ENCODE results near the gene SLC1A2.

The SLC1A2 gene

DNA sequence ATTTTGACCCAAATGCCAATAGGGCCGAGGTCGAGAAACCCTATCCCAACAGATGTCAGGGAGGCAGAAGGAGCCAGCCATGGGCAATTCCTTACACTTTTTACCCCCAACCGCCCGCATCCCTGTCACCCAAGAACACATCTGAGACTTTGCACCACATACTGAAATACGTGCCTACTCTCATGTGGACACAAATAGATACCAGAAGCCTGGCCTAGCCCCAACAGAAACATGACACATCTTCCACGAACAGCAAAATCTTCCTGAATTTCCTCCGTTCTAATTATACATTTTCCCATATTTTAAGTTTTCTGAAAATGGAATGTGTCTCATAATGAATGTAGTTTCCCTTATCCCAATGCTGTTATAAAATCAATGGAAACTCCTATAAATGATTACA, 64.7 kb downstream of the SLC1A2 start:
- H3K9ac ChIP-seq (ENCODE audit: low read depth in 1 of 2, low read length in 2 of 2), result no peak overlapping the region
- H3K36me3 ChIP-seq (ENCODE audit: control insufficient read depth in 1 of 2, insufficient read depth in 2 of 2, low read length in 2 of 2), result no peaks in the 10 kb centered on the region
- peaks cover 10 to 15% of the 10 kb centered on the region in 2 donors for H3K4me1 ChIP-seq (ENCODE audit: control insufficient read depth in 1 of 2, insufficient read depth in 2 of 2, low read length in 2 of 2)
- H3K27me3 ChIP-seq (ENCODE audit: control insufficient read depth in 1 of 2, insufficient read depth in 2 of 2, low read length in 2 of 2), result no peaks in the 10 kb centered on the region
- no peak overlapping the region for H3K4me3 ChIP-seq (ENCODE audit: low read depth in 1 of 2, low read length in 2 of 2)
- H3K9me3 ChIP-seq (ENCODE audit: control insufficient read depth in 1 of 2, low read length in 2 of 2), result no peaks in the 10 kb centered on the region
- no peak overlapping the region for H3K27ac ChIP-seq (ENCODE audit: low read depth, low read length)

DNA sequence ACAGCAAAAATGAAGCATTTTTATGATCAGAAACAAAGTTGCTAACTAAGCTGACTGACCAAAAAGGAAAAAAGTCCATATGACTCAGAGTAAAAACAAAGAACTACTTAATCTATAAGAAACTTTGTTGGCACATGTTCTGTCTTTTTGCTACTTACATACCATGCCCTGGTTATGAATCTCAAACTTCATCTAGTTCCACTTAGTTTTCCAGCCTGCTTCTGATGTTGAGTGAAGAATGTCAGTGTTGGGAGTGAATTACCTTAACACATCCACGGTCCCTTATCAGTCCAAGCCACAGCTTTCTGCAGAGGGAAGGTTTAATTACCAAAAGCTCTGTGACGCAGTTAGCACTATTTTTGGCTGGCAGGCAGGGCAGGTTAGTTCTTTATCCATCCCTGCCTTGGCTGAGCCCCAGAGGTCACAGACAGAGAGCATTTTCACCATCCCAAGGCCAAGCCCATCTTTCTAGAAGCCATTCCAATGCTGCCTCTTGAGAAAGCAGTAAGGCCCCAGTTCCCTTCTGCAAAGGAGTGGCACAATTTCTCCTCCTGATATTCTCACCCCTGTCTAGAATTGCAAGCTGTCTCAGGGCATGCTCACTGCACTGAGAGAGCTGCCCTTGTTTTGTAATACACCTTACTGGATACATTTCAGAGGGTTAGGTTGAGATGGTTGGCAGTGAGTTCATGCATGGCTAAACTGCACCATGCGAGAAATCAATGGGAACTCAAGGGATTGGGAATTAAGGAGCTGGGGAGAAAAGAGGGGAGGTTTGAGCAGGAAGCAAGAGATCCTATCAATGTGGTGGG, 67.1 kb downstream of the SLC1A2 start:
- Histone ChIP-seq H3K9ac (ENCODE audit: low read depth in 1 of 2, low read length in 2 of 2) (no peak overlapping the region), H3K27me3 (ENCODE audit: control insufficient read depth in 1 of 2, insufficient read depth in 2 of 2, low read length in 2 of 2) (no peaks in the 10 kb centered on the region), H3K36me3 (ENCODE audit: control insufficient read depth in 1 of 2, insufficient read depth in 2 of 2, low read length in 2 of 2) (no peaks in the 10 kb centered on the region), H3K9me3 (ENCODE audit: control insufficient read depth in 1 of 2, low read length in 2 of 2) (no peaks in the 10 kb centered on the region), H3K27ac (ENCODE audit: low read depth, low read length) (no peak overlapping the region), H3K4me3 (ENCODE audit: low read depth in 1 of 2, low read length in 2 of 2) (no peak overlapping the region), H3K4me1 (ENCODE audit: control insufficient read depth in 1 of 2, insufficient read depth in 2 of 2, low read length in 2 of 2) (peaks cover 0 to 4% of the 10 kb centered on the region in 2 donors)

DNA sequence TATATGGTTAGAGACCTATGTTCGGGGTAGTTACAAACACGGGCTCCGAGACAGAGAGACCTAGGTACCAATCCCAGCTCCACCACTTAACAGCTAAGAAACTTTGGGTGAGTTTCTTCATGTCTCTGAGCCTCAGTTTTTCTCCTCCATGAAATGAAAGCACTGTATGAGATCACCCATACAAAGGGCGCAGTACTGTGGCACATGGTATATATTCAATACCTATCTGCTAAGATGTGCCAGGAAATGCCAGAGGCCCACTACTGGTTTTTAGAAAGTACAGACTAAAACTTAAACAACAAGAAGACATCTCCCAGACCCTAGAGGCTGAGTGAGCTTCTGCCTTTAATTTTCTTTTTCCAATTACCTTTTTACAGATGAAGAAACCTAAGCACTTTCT, 69.5 kb downstream of the SLC1A2 start:
- Histone ChIP-seq H3K27me3 (ENCODE audit: control insufficient read depth in 1 of 2, insufficient read depth in 2 of 2, low read length in 2 of 2) (no peaks in the 10 kb centered on the region), H3K9ac (ENCODE audit: low read depth in 1 of 2, low read length in 2 of 2) (no peak overlapping the region), H3K27ac (ENCODE audit: low read depth, low read length) (no peak overlapping the region), H3K9me3 (ENCODE audit: control insufficient read depth in 1 of 2, low read length in 2 of 2) (no peaks in the 10 kb centered on the region), H3K4me3 (ENCODE audit: low read depth in 1 of 2, low read length in 2 of 2) (no peak overlapping the region), H3K36me3 (ENCODE audit: control insufficient read depth in 1 of 2, insufficient read depth in 2 of 2, low read length in 2 of 2) (no peaks in the 10 kb centered on the region), H3K4me1 (ENCODE audit: control insufficient read depth in 1 of 2, insufficient read depth in 2 of 2, low read length in 2 of 2) (peaks cover 0 to 7% of the 10 kb centered on the region in 2 donors)

DNA sequence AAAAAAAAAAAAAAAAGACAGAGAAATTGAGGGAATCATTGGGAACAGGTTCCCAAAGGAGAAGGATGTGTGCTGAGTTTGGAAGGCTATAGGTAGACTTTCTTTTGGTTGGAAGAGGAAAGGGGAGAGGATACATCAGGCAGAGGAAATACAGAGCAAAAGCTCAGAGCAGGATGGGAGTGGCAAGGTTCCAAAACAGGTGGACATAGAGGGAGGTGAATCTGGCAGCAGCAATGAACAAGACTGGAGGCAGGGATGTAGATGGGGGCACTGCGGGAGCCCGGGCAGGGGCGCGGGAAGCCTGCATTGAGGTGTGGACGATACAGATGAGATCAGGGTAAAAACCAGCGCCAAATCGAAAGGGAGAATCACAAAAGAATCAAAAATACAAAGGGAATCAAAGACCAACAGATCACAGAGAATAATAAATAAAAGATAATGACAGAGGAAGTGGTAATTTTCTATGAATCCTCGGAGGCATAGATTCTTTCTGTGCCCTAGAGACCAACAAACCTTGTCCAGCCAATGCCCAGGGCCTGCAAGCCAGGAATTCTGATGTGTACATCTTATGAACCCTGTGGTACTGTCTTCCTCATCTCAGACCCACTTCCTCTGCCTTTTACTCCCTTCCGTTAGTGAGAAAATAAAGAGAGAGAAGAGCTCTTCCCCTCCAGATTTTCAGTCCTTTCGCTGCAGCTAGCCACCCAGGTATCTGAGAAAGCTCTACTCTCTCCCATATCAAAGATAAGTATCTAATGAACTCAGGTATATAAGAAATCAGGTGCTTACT, 70.3 kb downstream of the SLC1A2 start:
- Histone ChIP-seq H3K27ac (ENCODE audit: low read depth, low read length) (no peak overlapping the region), H3K9me3 (ENCODE audit: control insufficient read depth in 1 of 2, low read length in 2 of 2) (no peaks in the 10 kb centered on the region), H3K9ac (ENCODE audit: low read depth in 1 of 2, low read length in 2 of 2) (no peak overlapping the region), H3K27me3 (ENCODE audit: control insufficient read depth in 1 of 2, insufficient read depth in 2 of 2, low read length in 2 of 2) (no peaks in the 10 kb centered on the region), H3K4me1 (ENCODE audit: control insufficient read depth in 1 of 2, insufficient read depth in 2 of 2, low read length in 2 of 2) (peaks cover 0 to 7% of the 10 kb centered on the region in 2 donors), H3K4me3 (ENCODE audit: low read depth in 1 of 2, low read length in 2 of 2) (no peak overlapping the region), H3K36me3 (ENCODE audit: control insufficient read depth in 1 of 2, insufficient read depth in 2 of 2, low read length in 2 of 2) (no peaks in the 10 kb centered on the region)

DNA sequence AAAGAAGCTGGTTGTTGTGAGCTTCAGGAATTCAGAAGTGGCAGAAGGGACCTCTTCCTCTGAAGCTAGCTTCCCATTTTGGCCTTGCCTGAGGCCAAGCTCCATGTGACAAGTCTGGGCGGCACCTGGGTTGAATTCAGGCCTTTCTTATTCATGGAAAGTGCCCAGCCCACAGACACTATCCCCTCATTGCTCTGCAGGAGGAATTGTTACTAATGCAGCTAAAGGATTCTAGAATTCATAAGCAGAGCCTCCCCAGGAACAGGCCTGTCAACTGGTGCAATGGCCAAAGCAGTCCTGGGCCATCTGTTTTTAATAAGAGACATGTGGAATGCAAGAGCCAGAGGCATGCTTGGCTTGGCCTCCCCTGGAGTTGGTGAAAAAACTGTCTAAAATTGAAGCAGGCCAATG, 71.4 kb downstream of the SLC1A2 start:
- H3K9ac ChIP-seq (ENCODE audit: low read depth in 1 of 2, low read length in 2 of 2), result no peak overlapping the region
- no peak overlapping the region for H3K4me3 ChIP-seq (ENCODE audit: low read depth in 1 of 2, low read length in 2 of 2)
- H3K4me1 ChIP-seq (ENCODE audit: control insufficient read depth in 1 of 2, insufficient read depth in 2 of 2, low read length in 2 of 2), result peaks cover 0 to 7% of the 10 kb centered on the region in 2 donors
- no peaks in the 10 kb centered on the region for H3K9me3 ChIP-seq (ENCODE audit: control insufficient read depth in 1 of 2, low read length in 2 of 2)
- no peak overlapping the region for H3K27ac ChIP-seq (ENCODE audit: low read depth, low read length)
- H3K27me3 ChIP-seq (ENCODE audit: control insufficient read depth in 1 of 2, insufficient read depth in 2 of 2, low read length in 2 of 2), result no peaks in the 10 kb centered on the region
- H3K36me3 ChIP-seq (ENCODE audit: control insufficient read depth in 1 of 2, insufficient read depth in 2 of 2, low read length in 2 of 2), result no peaks in the 10 kb centered on the region

DNA sequence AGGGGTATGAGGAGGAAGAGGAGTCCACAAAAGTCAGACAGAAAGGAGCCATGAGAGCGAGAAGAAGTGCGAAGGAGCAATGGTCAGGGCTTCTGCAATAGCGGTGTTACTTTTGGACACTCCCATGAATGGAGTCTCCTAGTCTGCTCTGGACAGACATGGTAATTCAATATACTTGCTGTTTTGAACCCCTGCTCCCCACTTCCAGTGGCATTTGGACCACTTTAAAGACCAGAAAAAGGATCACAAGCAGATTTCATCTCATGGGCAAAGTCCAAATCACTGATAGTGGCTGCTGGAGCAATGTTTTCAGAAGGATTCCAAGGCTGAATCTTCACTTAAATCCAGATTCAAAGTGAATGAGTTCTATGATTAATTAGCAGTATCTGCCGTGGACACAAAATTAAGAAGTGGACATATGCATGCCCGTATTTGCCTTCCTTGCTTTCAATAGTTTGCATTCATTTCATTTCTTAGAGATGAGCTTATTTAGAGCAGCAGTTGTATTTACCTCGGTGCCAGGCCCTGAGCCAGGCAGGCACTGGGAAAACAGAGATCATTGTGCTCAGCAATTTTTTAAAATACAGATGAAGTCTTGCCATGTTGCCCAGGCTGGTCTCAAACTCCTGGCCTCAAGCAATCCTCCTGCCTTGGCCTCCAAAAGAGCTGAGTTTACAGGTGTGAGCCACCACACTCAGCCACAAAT, 72.0 kb downstream of the SLC1A2 start:
- Histone ChIP-seq H3K4me3 (ENCODE audit: low read depth in 1 of 2, low read length in 2 of 2) (no peak overlapping the region), H3K4me1 (ENCODE audit: control insufficient read depth in 1 of 2, insufficient read depth in 2 of 2, low read length in 2 of 2) (peaks cover 0 to 6% of the 10 kb centered on the region in 2 donors), H3K9ac (ENCODE audit: low read depth in 1 of 2, low read length in 2 of 2) (no peak overlapping the region), H3K27ac (ENCODE audit: low read depth, low read length) (no peak overlapping the region), H3K36me3 (ENCODE audit: control insufficient read depth in 1 of 2, insufficient read depth in 2 of 2, low read length in 2 of 2) (no peaks in the 10 kb centered on the region), H3K27me3 (ENCODE audit: control insufficient read depth in 1 of 2, insufficient read depth in 2 of 2, low read length in 2 of 2) (no peaks in the 10 kb centered on the region), H3K9me3 (ENCODE audit: control insufficient read depth in 1 of 2, low read length in 2 of 2) (no peaks in the 10 kb centered on the region)

DNA sequence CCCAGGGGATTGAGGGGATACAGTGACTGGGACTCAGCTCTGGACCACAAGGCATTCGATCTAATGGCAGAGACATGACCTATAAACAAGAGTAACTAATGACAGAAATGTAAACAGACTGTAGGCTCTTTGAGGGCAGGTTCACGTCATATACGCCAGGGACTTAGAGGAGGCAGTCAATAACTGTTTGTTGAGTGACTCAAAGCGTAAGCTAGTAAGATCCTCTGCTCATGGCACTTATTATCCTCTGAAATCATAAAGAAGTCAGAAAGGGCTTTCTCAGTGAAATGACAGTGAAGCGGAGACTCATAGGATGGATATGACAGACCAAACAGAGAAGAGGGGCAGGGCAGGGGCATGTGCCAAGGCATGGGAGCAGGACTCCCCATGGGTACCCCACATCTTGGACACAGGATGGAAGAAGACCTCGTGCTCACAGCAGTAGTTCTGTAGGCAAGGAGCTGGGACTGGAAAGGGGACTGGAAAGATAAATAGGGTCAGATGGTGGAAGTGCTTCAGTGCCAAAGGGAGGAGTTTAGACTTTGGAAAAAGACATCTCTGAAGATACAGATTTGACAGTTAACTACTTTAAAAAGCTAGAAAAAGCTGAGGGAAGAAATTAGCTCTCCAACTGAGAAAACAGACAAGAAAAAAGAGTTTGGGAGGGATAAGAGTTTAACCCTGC, 72.7 kb downstream of the SLC1A2 start:
- H3K9me3 ChIP-seq (ENCODE audit: control insufficient read depth in 1 of 2, low read length in 2 of 2), result no peaks in the 10 kb centered on the region
- H3K9ac ChIP-seq (ENCODE audit: low read depth in 1 of 2, low read length in 2 of 2), result no peak overlapping the region
- no peak overlapping the region for H3K4me3 ChIP-seq (ENCODE audit: low read depth in 1 of 2, low read length in 2 of 2)
- H3K4me1 ChIP-seq (ENCODE audit: control insufficient read depth in 1 of 2, insufficient read depth in 2 of 2, low read length in 2 of 2), result peaks cover 0 to 4% of the 10 kb centered on the region in 2 donors
- H3K27me3 ChIP-seq (ENCODE audit: control insufficient read depth in 1 of 2, insufficient read depth in 2 of 2, low read length in 2 of 2), result no peaks in the 10 kb centered on the region
- no peak overlapping the region for H3K27ac ChIP-seq (ENCODE audit: low read depth, low read length)
- H3K36me3 ChIP-seq (ENCODE audit: control insufficient read depth in 1 of 2, insufficient read depth in 2 of 2, low read length in 2 of 2), result no peaks in the 10 kb centered on the region

DNA sequence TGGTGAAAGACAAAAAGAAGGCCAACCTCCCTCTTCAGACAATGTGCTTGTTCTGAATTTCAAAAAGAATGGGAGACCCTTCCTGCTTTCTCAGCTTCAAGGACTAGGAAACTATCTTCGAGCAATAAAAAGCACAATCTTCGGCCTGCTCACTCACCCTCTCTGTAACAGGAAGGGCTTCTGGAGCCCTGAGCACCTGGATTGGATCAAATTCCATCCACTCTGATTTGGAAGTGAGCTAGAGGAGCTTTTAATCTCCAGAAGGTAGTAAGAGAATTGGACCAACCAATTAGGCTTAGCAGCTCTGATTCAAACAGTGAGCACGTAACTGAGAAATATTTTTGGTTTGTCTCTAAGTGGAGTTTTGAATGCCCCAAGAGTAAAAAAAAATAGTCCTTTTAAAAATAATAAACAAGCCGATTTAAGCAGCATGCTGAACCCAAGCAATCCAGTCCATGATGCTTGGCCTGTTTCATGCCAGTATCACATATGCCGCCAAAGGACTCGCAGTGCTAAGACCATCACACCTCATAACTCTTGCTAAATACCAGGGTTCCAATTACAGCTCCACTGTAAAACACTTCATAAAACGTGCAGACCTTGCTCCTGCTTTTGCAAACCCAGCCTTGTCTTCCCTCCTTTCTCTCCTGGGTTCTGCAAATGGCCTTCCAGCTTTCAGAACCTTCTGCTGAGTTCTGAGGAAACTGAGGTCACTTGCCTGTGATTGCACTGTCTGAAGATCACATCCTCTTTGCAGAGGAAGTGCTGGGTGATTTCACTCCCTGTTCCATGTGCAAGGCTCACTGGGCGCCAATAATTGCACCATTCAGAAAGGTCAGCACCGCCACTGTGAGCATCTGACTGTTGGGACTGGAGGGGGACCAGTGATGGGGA, 74.4 kb downstream of the SLC1A2 start:
- Histone ChIP-seq H3K36me3 (ENCODE audit: control insufficient read depth in 1 of 2, insufficient read depth in 2 of 2, low read length in 2 of 2) (no peaks in the 10 kb centered on the region), H3K4me1 (ENCODE audit: control insufficient read depth in 1 of 2, insufficient read depth in 2 of 2, low read length in 2 of 2) (peaks cover 0 to 4% of the 10 kb centered on the region in 2 donors), H3K27me3 (ENCODE audit: control insufficient read depth in 1 of 2, insufficient read depth in 2 of 2, low read length in 2 of 2) (no peaks in the 10 kb centered on the region), H3K27ac (ENCODE audit: low read depth, low read length) (no peak overlapping the region), H3K9ac (ENCODE audit: low read depth in 1 of 2, low read length in 2 of 2) (no peak overlapping the region), H3K9me3 (ENCODE audit: control insufficient read depth in 1 of 2, low read length in 2 of 2) (no peaks in the 10 kb centered on the region), H3K4me3 (ENCODE audit: low read depth in 1 of 2, low read length in 2 of 2) (no peak overlapping the region)

DNA sequence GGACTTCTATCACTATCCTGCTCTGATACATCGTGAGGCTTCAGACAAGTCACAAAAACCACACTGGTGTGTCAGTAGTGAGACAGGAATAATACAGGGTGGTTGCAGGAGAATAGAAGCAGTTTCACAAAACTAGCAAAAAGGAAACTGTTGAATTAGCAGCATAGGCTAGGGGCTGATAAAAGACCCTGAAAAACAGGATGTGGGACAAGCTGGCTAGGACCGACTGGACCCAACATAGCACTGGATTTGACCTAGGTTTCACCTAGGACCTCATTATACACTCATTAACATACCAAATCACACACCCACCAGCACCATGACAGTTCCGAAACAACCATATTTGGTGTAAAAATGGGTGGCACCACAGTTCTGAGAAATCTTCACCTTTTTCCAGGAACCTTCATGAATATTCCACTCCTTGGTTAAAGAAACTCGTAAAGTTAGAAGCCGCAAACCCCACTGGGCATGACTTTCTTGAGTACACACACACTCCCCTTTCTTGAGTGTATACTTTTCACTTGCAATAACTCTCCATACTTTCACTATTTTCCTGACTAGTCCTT, 76.2 kb downstream of the SLC1A2 start:
- Histone ChIP-seq H3K36me3 (ENCODE audit: control insufficient read depth in 1 of 2, insufficient read depth in 2 of 2, low read length in 2 of 2) (no peaks in the 10 kb centered on the region), H3K9ac (ENCODE audit: low read depth in 1 of 2, low read length in 2 of 2) (no peak overlapping the region), H3K27ac (ENCODE audit: low read depth, low read length) (no peak overlapping the region), H3K4me1 (ENCODE audit: control insufficient read depth in 1 of 2, insufficient read depth in 2 of 2, low read length in 2 of 2) (peaks cover 0 to 4% of the 10 kb centered on the region in 2 donors), H3K4me3 (ENCODE audit: low read depth in 1 of 2, low read length in 2 of 2) (no peak overlapping the region), H3K9me3 (ENCODE audit: control insufficient read depth in 1 of 2, low read length in 2 of 2) (no peaks in the 10 kb centered on the region), H3K27me3 (ENCODE audit: control insufficient read depth in 1 of 2, insufficient read depth in 2 of 2, low read length in 2 of 2) (no peaks in the 10 kb centered on the region)
